IMR-90 (cell line): Measurements from ENCODE around the gene MEN1. TPM values are rescaled to one million over a fixed set of nuclear protein-coding genes. Genes with fewer than 3 reads are reported as not detected.

ENCODE experiments used
- ATAC-seq: fragments of 200-7000 bp; cut with Tn5 transposase; 2 replicates; pipeline ENCODE4 v1.9.1; 2020; ENCODE audit warnings: low read depth, mild to moderate bottlenecking, moderate library complexity
- BruUV-seq: library from RNA; stranded (reverse); fragments of 400-500 nt; replicated peaks from 2 replicates; lab custom pipeline; 2021; lab: Mats Ljungman, UMichigan
- CTCF ChIA-PET: fragments of 300-600 bp; formaldehyde crosslinking; extraction: SDS; loops from one replicate; lab custom pipeline; 2021; ENCODE audit warnings: antibody characterized with exemption; lab: Yijun Ruan, JAX
- POLR2A ChIA-PET: fragments of 300-600 bp; sonication (Branson Sonifier 250); formaldehyde crosslinking; loops from one replicate; lab custom pipeline; 2022; ENCODE audit warnings: antibody characterized with exemption; ENCODE audit not compliant: unreplicated experiment; lab: Charles Lee
- DNase-seq: peaks from one replicate; pipeline ENCODE4 v3.0.0; 2013
- H2AFZ ChIP-seq: replicated peaks from 2 replicates; pipeline ENCODE3; 2013; ENCODE audit warnings: low read length, mild to moderate bottlenecking; ENCODE audit not compliant: poor library complexity
- H2AK5ac ChIP-seq: 2 replicates; pipeline ENCODE4 v1.6.1; 2013; ENCODE audit warnings: low read depth, low read length, inconsistent platforms
- H2AK9ac ChIP-seq: replicated peaks from 2 replicates; pipeline ENCODE3; 2013; ENCODE audit warnings: mild to moderate bottlenecking, low read depth, low read length, moderate library complexity; ENCODE audit not compliant: poor library complexity
- H2BK120ac ChIP-seq: 2 replicates; pipeline ENCODE4 v1.6.1; 2013; ENCODE audit warnings: low read depth, low read length, inconsistent platforms
- H2BK15ac ChIP-seq: 3 replicates; pipeline ENCODE4 v1.6.1; 2013; ENCODE audit warnings: low read depth, low read length, inconsistent platforms
- H2BK20ac ChIP-seq: 2 replicates; pipeline ENCODE4 v1.6.1; 2013; ENCODE audit warnings: low read depth, mild to moderate bottlenecking, inconsistent platforms, low read length, moderate library complexity
- H2BK5ac ChIP-seq: 2 replicates; pipeline ENCODE4 v1.6.1; 2013; ENCODE audit warnings: mild to moderate bottlenecking, low read depth, low read length, inconsistent platforms; ENCODE audit not compliant: poor library complexity, severe bottlenecking
- H3K14ac ChIP-seq: replicated peaks from 2 replicates; pipeline ENCODE4 v1.6.1; 2013; ENCODE audit warnings: low read depth, low read length, inconsistent platforms
- H3K18ac ChIP-seq: 2 replicates; pipeline ENCODE4 v1.6.1; 2013; ENCODE audit warnings: low read depth, low read length, control low read depth
- H3K23ac ChIP-seq: 2 replicates; pipeline ENCODE4 v1.6.1; 2013; ENCODE audit warnings: low read depth, low read length, inconsistent platforms
- H3K27ac ChIP-seq: 2 replicates; pipeline ENCODE4 v1.5.1; 2013; ENCODE audit warnings: mild to moderate bottlenecking, control low read depth, low read length; ENCODE audit not compliant: insufficient read depth
- H3K27me3 ChIP-seq: 2 replicates; pipeline ENCODE4 v1.6.1; 2013; ENCODE audit warnings: low read length; ENCODE audit not compliant: control insufficient read depth, insufficient read depth
- H3K36me3 ChIP-seq: 2 replicates; pipeline ENCODE4 v1.6.1; 2013; ENCODE audit warnings: low read length, mixed read lengths; ENCODE audit not compliant: control insufficient read depth, insufficient read depth
- H3K4ac ChIP-seq: 2 replicates; pipeline ENCODE4 v1.6.1; 2013; ENCODE audit warnings: low read depth, low read length, inconsistent platforms
- H3K4me1 ChIP-seq: 2 replicates; pipeline ENCODE4 v1.6.1; 2013; ENCODE audit warnings: low read length, mixed read lengths; ENCODE audit not compliant: control insufficient read depth, insufficient read depth
- H3K4me2 ChIP-seq: 2 replicates; pipeline ENCODE4 v1.6.1; 2013; ENCODE audit warnings: low read depth, mild to moderate bottlenecking, control low read depth, low read length, moderate library complexity
- H3K4me3 ChIP-seq: 2 replicates; pipeline ENCODE4 v1.5.1; 2013; ENCODE audit warnings: low read depth, mild to moderate bottlenecking, control low read depth, low read length, moderate library complexity; ENCODE audit not compliant: insufficient read depth
- H3K56ac ChIP-seq: 2 replicates; pipeline ENCODE4 v1.6.1; 2013; ENCODE audit warnings: low read length, inconsistent platforms; ENCODE audit not compliant: insufficient read depth; ENCODE audit errors: extremely low read depth
- H3K79me1 ChIP-seq, 2 experiments: 2 replicates each; pipeline ENCODE4 v1.6.1; 2013; ENCODE audit warnings: low read length in 2 of 2, inconsistent platforms in 1 of 2, low read depth in 1 of 2
- H3K9ac ChIP-seq: 2 replicates; pipeline ENCODE4 v1.6.1; 2013; ENCODE audit warnings: low read depth, low read length, control low read depth
- H3K9me1 ChIP-seq: 2 replicates; pipeline ENCODE4 v1.6.1; 2013; ENCODE audit warnings: low read length, inconsistent platforms; ENCODE audit not compliant: insufficient read depth
- H3K9me3 ChIP-seq: 2 replicates; pipeline ENCODE4 v1.6.1; 2013; ENCODE audit warnings: low read length; ENCODE audit not compliant: control insufficient read depth, insufficient read depth
- H4K20me1 ChIP-seq: 2 replicates; pipeline ENCODE4 v1.6.1; 2013; ENCODE audit warnings: low read length, inconsistent platforms; ENCODE audit not compliant: insufficient read depth
- H4K5ac ChIP-seq: 2 replicates; pipeline ENCODE4 v1.6.1; 2013; ENCODE audit warnings: mild to moderate bottlenecking, low read depth, low read length, control low read depth
- H4K8ac ChIP-seq, 2 experiments: 2 replicates each; pipeline ENCODE4 v1.6.1; 2013; ENCODE audit warnings: low read depth in 2 of 2, low read length in 2 of 2, control low read depth in 1 of 2, inconsistent platforms in 1 of 2
- H4K91ac ChIP-seq: 2 replicates; pipeline ENCODE4 v1.6.1; 2013; ENCODE audit warnings: low read depth, low read length, inconsistent platforms; ENCODE audit not compliant: insufficient read depth
- BHLHE40 ChIP-seq: fragments of 150-350 bp; IDR thresholded peaks from 2 replicates; pipeline ENCODE4 v1.6.1; 2016; ENCODE audit warnings: mild to moderate bottlenecking, low read depth, low read length
- CEBPB ChIP-seq: IDR thresholded peaks from 2 replicates; pipeline ENCODE4 v1.6.1; 2012; ENCODE audit warnings: low read depth, low read length, improper control_type of control experiment
- CHD1 ChIP-seq: IDR thresholded peaks from 2 replicates; pipeline ENCODE4 v1.6.1; 2012; ENCODE audit warnings: low read depth, low read length, improper control_type of control experiment
- MAZ ChIP-seq: IDR thresholded peaks from 2 replicates; pipeline ENCODE4 v1.6.1; 2012; ENCODE audit warnings: low read depth, mild to moderate bottlenecking, low read length, improper control_type of control experiment, moderate library complexity, borderline replicate concordance
- POLR2A ChIP-seq: IDR thresholded peaks from 2 replicates; pipeline ENCODE4 v1.6.1; 2012; ENCODE audit warnings: mild to moderate bottlenecking, low read depth, low read length
- RAD21 ChIP-seq: IDR thresholded peaks from 2 replicates; pipeline ENCODE4 v1.6.1; 2012; ENCODE audit warnings: low read length, improper control_type of control experiment
- RCOR1 ChIP-seq: IDR thresholded peaks from 2 replicates; pipeline ENCODE4 v1.6.1; 2012; ENCODE audit warnings: mild to moderate bottlenecking, low read length, improper control_type of control experiment; ENCODE audit not compliant: insufficient replicate concordance
- SMC3 ChIP-seq: fragments of 150-350 bp; IDR thresholded peaks from 2 replicates; pipeline ENCODE4 v1.6.1; 2016; ENCODE audit warnings: low read depth, mild to moderate bottlenecking, antibody characterized with exemption, low read length, moderate library complexity
- WGBS, 2 experiments: methylation state at CpG; one replicate each; pipeline versions ENCODE4 v1.1.5 to v1.1.7; 2013; ENCODE audit warnings: missing lambda C conversion rate in 2 of 2; ENCODE audit not compliant: insufficient read length in 1 of 2; ENCODE audit errors: extremely low coverage in 2 of 2; 5-methylcytosine and 5-hydroxymethylcytosine counted together
- dilution Hi-C: fragments of 300-500 bp; cut with HindIII; formaldehyde crosslinking; loops from one replicate; pipeline ENCODE4 v1.14.3; 2018; ENCODE audit warnings: low sequenced_read_pairs; ENCODE audit not compliant: unreplicated experiment
- in situ Hi-C: fragments of 300-500 bp; cut with MboI; formaldehyde crosslinking; loops from 3 replicates; pipeline ENCODE4 v1.14.3; 2019; ENCODE audit warnings: low sequenced_read_pairs, inconsistent platforms, mixed read lengths
- intact Hi-C: fragments of 100-400 bp; cut with micrococcal nuclease; formaldehyde crosslinking; loops from 2 replicates; pipeline ENCODE4 v1.10.0; 2022
- polyA plus RNA-seq, 3 experiments: library from polyadenylated mRNA; depleted of rRNA; stranded (reverse); fragments of >200 nt; gene quantifications; 2 replicates each; pipeline ENCODE4 v1.2.3, GENCODE V29; 2012; ENCODE audit warnings: low replicate concordance in 1 of 3
- total RNA-seq: library from RNA; depleted of rRNA; stranded (reverse); fragments of >200 nt; gene quantifications from 2 replicates; pipeline ENCODE4 v1.2.3, GENCODE V29; 2012
- TF ChIP-seq, protein P1 (sequence below): fragments of 150-350 bp; IDR thresholded peaks from 2 replicates; pipeline ENCODE4 v1.6.1; 2017; ENCODE audit warnings: mild to moderate bottlenecking, antibody characterized with exemption, low read length, low read depth

MEN1 gene
- total and polyA plus RNA-seq, 2 of the 4 experiments (the other 2 are of a cell fraction) = 8.8 to 35.7 TPM

GRCh38 chr11:64772303-64773018, 37.9 kb downstream of the MEN1 start:
- dilution Hi-C loops = no loop called here
- Histone ChIP-seq H3K56ac (no peak overlapping the region), H2BK20ac (no peak overlapping the region), H4K20me1 (peaks cover 91% of the 10 kb centered on the region), H2AK9ac (no peak overlapping the region), H3K4ac (no peak overlapping the region), H2BK15ac (no peak overlapping the region), H3K4me1 (peaks cover 2% of the 10 kb centered on the region), H2BK5ac (no peak overlapping the region), H3K23ac (no peak overlapping the region), H2AFZ (no peak overlapping the region), H3K36me3 (peaks cover 75% of the 10 kb centered on the region), H3K79me1 (peaks cover 47 to 89% of the 10 kb centered on the region in 2 experiments), H4K8ac (no peak overlapping the region), H2BK120ac (no peak overlapping the region), H3K9ac (no peak overlapping the region), H3K9me1 (no peaks in the 10 kb centered on the region; the same call in 1 of the 2 replicates), H4K91ac (no peak overlapping the region), H3K27me3 (no peaks in the 10 kb centered on the region), H3K4me2 (no peak overlapping the region), H3K4me3 (no peak overlapping the region), H4K5ac (no peak overlapping the region), H3K9me3 (no peaks in the 10 kb centered on the region), H3K14ac (no peak overlapping the region), H3K27ac (no peak overlapping the region), H3K18ac (no peak overlapping the region), H2AK5ac (no peak overlapping the region)
- ChIA-PET POLR2A (no interaction called here), CTCF (no interaction called here)
- ATAC-seq (no peak), DNase-seq (no peak)
- intact Hi-C loops = no loop called here
- in situ Hi-C loops = no loop called here
- TF ChIP-seq CEBPB (no peak), RAD21 (no peak), POLR2A (no peak), BHLHE40 (no peak), CHD1 (no peak), MAZ (no peak), SMC3 (no peak), RCOR1 (no peak)
- TF ChIP-seq, protein P1, sequence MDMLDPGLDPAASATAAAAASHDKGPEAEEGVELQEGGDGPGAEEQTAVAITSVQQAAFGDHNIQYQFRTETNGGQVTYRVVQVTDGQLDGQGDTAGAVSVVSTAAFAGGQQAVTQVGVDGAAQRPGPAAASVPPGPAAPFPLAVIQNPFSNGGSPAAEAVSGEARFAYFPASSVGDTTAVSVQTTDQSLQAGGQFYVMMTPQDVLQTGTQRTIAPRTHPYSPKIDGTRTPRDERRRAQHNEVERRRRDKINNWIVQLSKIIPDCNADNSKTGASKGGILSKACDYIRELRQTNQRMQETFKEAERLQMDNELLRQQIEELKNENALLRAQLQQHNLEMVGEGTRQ = no peak
- no CpG with 5 or more reads among the region's 3 CpGs for WGBS, 2 experiments
- no TSS peak for BruUV-seq
